Ishikawa (cell line): Measurements from ENCODE around the gene DVL3.

Experiments used
- CEBPB ChIP-seq: IDR thresholded peaks from 2 replicates; pipeline ENCODE4 v1.6.1; 2012
- CREB1 ChIP-seq: IDR thresholded peaks from 2 replicates; pipeline ENCODE4 v1.6.1; 2012; ENCODE audit warnings: low read depth
- EGR1 ChIP-seq: IDR thresholded peaks from 2 replicates; pipeline ENCODE4 v1.6.1; 2012
- EP300 ChIP-seq: IDR thresholded peaks from 2 replicates; pipeline ENCODE4 v1.6.1; 2012; ENCODE audit warnings: borderline replicate concordance
- FOXM1 ChIP-seq: IDR thresholded peaks from 2 replicates; pipeline ENCODE4 v1.6.1; 2012; ENCODE audit warnings: low read depth, borderline replicate concordance
- RAD21 ChIP-seq: IDR thresholded peaks from 2 replicates; pipeline ENCODE4 v1.6.1; 2012; ENCODE audit warnings: low read depth
- REST ChIP-seq: IDR thresholded peaks from 2 replicates; pipeline ENCODE4 v1.6.1; 2012; ENCODE audit warnings: low read depth, mild to moderate bottlenecking
- TAF1 ChIP-seq: IDR thresholded peaks from 2 replicates; pipeline ENCODE4 v1.6.1; 2012; ENCODE audit warnings: low read depth, mild to moderate bottlenecking
- TEAD4 ChIP-seq: IDR thresholded peaks from 2 replicates; pipeline ENCODE4 v1.6.1; 2012
- USF1 ChIP-seq: IDR thresholded peaks from 2 replicates; pipeline ENCODE4 v1.6.1; 2012
- YY1 ChIP-seq: IDR thresholded peaks from 2 replicates; pipeline ENCODE4 v1.6.1; 2012; ENCODE audit warnings: low read depth
- ZBTB7A ChIP-seq: IDR thresholded peaks from 2 replicates; pipeline ENCODE4 v1.6.1; 2012; ENCODE audit warnings: low read depth
- TF ChIP-seq, protein P1 (sequence below): IDR thresholded peaks from 2 replicates; pipeline ENCODE4 v1.6.1; 2012

DNA sequence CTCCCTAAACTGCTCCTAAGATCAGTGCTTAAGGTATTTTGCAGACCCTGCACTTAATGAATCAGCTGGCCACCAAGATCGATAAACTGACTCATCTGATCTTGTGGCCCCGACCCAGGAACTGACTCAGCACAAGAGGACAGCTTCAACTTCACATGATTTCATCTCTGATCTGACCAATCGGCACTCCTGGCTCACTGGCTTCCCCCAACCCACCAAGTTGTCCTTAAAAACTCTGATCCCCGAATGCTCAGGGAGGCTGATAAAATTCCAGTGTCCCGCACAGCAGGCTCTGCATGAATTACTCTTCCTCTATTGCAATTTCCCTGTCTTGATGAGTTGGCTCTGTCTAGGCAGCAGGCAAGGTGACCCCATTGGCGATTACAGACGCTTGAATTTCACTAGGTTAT, 44.9 kb upstream of the DVL3 start:
- TF ChIP-seq EP300 (no peak), TAF1 (no peak), EGR1 (no peak), YY1 (no peak), RAD21 (no peak), ZBTB7A (no peak), FOXM1 (no peak), CEBPB (no peak), USF1 (no peak), CREB1 (no peak), REST (no peak), TEAD4 (no peak)
- TF ChIP-seq, protein P1, sequence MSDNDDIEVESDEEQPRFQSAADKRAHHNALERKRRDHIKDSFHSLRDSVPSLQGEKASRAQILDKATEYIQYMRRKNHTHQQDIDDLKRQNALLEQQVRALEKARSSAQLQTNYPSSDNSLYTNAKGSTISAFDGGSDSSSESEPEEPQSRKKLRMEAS = no peak
